Uterus (tissue), 4 donors: ENCODE data around the gene GABARAP. TPM values are rescaled to one million over a fixed set of nuclear protein-coding genes. Genes with fewer than 3 reads are reported as not detected.

Experiments
- DNase-seq, 2 donors: peaks; one replicate each; pipeline ENCODE4 v3.0.0-alpha.2; 2019 to 2020
- H3K27ac ChIP-seq, 2 donors: fragments of 200-600 bp; sonication (generic); 1 replicate in 1 of 2; 2 replicates in 1 of 2; pipeline ENCODE4 v1.5.1; 2016 to 2018
- H3K27me3 ChIP-seq, 2 donors: fragments of 200-600 bp; sonication (generic); one replicate each; pipeline ENCODE4 v1.5.1; 2018 to 2019; ENCODE audit warnings: control low read depth in 1 of 2
- H3K36me3 ChIP-seq, 2 donors: fragments of 200-600 bp; sonication (generic); one replicate each; pipeline ENCODE4 v1.5.1; 2019; ENCODE audit warnings: control low read depth in 1 of 2
- H3K4me1 ChIP-seq, 2 donors: fragments of 200-600 bp; sonication (generic); one replicate each; pipeline ENCODE4 v1.5.1; 2018 to 2019; ENCODE audit warnings: control low read depth in 1 of 2
- H3K4me3 ChIP-seq, 2 donors: fragments of 200-600 bp; sonication (generic); 1 replicate in 1 of 2; 2 replicates in 1 of 2; pipeline ENCODE4 v1.5.1; 2018 to 2019; ENCODE audit warnings: mild to moderate bottlenecking in 1 of 2
- H3K9me3 ChIP-seq, 2 donors: fragments of 200-600 bp; sonication (generic); one replicate each; pipeline ENCODE4 v1.5.1; 2019; ENCODE audit warnings: control low read depth in 1 of 2
- POLR2A ChIP-seq, 2 donors: fragments of 450-650 bp; IDR thresholded peaks; one replicate each; pipeline ENCODE4 v1.6.1; 2016; ENCODE audit warnings: antibody characterized with exemption in 2 of 2, mild to moderate bottlenecking in 1 of 2, moderate library complexity in 1 of 2
- intact Hi-C: fragments of 100-400 bp; cut with DNase I; formaldehyde crosslinking; loops from one replicate; pipeline ENCODE4 v1.15.1; 2023; ENCODE audit warnings: low total_unique reads
- total RNA-seq, 4 donors: library from RNA; depleted of rRNA in 3 of 4; stranded (reverse); fragments of >200 nt in 3 of 4; gene quantifications; one replicate each; pipeline versions ENCODE4 v1.1.0 to v1.2.4, GENCODE V29; 2014 to 2023
- TF ChIP-seq, protein P1 (sequence below), 4 experiments: fragments of 200-600 bp in 2 of 4; fragments of 450-650 bp in 2 of 4; sonication (generic) in 2 of 4; IDR thresholded peaks; one replicate each; pipeline ENCODE4 v1.5.1; 2016 to 2019; ENCODE audit warnings: antibody characterized with exemption in 4 of 4, mild to moderate bottlenecking in 2 of 4, moderate library complexity in 1 of 4
- donor health status: DM: yes; HTN: yes; CAD: no.

The GABARAP gene
- total RNA-seq, 4 donors from 2014 or later = 220 to 467 (median 366) TPM

DNA sequence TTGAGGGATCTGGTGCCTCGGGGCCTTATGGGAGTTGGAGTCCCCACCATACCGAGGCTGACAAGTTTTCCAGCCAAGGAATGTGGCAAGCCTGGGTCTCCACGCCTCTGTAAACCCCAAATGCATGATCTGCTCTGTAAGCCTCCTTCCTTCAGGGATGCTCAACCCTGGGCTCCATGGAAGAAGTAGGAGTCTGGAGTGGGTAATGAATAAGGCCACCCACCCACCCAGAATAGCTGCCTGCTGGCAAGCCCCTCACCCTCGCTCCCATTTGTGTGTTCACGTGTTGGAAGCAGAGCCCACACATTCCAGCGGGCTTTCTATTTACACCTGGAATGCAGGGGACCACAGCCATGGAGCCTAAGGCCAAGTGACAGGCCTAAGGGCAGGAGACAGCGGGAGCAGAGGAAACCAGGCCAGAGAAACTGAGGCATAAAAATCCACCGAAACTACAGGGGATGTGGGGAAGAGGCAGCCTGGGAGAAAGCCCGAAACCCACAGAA, 27.1 kb downstream of the GABARAP start:
- peak overlapping the region; percentile 39 to 71 for H3K4me3 ChIP-seq
- no peak for DNase-seq
- TF ChIP-seq, protein P1, sequence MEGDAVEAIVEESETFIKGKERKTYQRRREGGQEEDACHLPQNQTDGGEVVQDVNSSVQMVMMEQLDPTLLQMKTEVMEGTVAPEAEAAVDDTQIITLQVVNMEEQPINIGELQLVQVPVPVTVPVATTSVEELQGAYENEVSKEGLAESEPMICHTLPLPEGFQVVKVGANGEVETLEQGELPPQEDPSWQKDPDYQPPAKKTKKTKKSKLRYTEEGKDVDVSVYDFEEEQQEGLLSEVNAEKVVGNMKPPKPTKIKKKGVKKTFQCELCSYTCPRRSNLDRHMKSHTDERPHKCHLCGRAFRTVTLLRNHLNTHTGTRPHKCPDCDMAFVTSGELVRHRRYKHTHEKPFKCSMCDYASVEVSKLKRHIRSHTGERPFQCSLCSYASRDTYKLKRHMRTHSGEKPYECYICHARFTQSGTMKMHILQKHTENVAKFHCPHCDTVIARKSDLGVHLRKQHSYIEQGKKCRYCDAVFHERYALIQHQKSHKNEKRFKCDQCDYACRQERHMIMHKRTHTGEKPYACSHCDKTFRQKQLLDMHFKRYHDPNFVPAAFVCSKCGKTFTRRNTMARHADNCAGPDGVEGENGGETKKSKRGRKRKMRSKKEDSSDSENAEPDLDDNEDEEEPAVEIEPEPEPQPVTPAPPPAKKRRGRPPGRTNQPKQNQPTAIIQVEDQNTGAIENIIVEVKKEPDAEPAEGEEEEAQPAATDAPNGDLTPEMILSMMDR (IDR thresholded peaks at IDR 0.05) = no peak
- no peak for TF ChIP-seq POLR2A (IDR thresholded peaks at IDR 0.05)
- H3K27ac ChIP-seq = peak overlapping the region; percentile 92 to 97
- peaks cover 0 to 24% of the 10 kb centered on the region in 2 donors for H3K4me1 ChIP-seq
- no peaks in the 10 kb centered on the region for H3K36me3 ChIP-seq
- no peaks in the 10 kb centered on the region for H3K27me3 ChIP-seq
- intact Hi-C loops = no loop called here
- no peaks in the 10 kb centered on the region for H3K9me3 ChIP-seq

DNA sequence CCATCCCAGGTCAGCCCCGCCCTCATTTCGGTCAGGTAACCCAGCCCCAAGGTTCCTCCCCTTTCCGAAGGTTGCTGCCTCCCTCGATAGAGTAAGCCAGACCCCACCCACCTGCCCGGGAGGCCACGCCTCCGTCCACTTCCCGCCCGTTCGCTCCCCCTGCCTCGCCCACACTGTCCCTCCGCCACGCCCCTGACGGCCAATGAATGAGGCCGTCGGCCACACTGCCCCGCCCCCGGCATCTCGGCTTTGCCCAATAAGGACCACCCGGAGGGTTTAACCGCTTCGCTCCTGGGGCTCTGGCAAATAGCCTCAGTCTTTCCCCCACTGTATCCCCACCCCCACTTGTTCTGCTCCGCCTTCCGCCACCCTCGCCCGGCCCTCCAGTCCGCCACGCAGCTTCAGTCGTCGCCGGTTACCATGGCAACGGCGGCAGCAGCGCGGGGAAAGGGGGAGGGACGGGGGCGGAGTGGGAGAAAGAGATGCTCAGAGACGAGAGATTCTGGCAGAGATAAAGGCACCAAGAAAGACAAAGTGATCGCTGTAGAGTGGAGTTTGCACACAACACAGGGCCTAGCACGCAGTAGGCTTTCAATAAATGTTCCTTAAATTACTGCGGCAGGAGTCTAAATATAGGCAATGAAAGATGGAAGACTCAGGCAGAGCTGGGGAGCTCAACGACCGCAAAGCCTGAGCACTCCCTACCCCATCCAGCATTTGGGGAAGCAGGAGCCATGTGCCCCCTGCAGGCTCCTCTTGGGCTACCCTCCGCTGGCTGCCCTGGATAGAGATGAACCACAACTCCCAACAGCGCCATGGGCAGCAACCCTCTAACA, 27.7 kb downstream of the GABARAP start:
- peaks cover 0 to 24% of the 10 kb centered on the region in 2 donors for H3K4me1 ChIP-seq

DNA sequence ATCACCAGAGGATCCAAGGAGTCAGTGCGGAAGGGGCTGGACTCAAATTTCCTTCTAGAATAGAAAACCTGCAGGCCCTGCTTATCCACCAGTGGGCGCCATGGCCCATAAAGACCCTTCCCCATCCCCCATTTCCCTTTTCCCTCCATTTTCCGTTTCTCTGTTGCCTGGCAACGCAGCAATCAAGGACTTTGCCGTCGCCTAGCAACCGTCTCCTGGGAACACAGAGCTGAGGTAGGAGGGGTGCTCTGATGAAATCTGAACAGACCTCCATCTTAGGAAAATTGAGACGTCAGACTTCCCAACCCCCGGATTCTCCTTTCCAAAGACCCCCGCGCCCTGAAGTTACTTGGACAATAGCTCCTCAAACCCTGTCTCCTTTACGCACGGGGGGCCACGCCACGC, 28.4 kb downstream of the GABARAP start:
- Histone ChIP-seq H3K4me3 (peak overlapping the region; percentile 39 to 71), H3K4me1 (peaks cover 0 to 24% of the 10 kb centered on the region in 2 donors), H3K36me3 (no peaks in the 10 kb centered on the region), H3K9me3 (no peaks in the 10 kb centered on the region), H3K27me3 (no peaks in the 10 kb centered on the region), H3K27ac (peak overlapping the region; percentile 92 to 97)
- peak in 1 of 2 donors; percentile 87 for DNase-seq
- TF ChIP-seq, protein P1 (IDR thresholded peaks at IDR 0.05) = peak in 2 of 4 experiments; percentile 16 to 18
- no peak for TF ChIP-seq POLR2A (IDR thresholded peaks at IDR 0.05)
- intact Hi-C loops = no loop called here

More for the DNA sequence above, 27.7 kb downstream of the GABARAP start:
- peak overlapping the region; percentile 92 to 97 for H3K27ac ChIP-seq
- TF ChIP-seq, protein P1 (IDR thresholded peaks at IDR 0.05) = peak; percentile 42 to 66 (median 50)
- TF ChIP-seq POLR2A (IDR thresholded peaks at IDR 0.05) = peak in 1 of 2 donors; percentile 32
- peak overlapping the region; percentile 39 to 71 for H3K4me3 ChIP-seq
- H3K36me3 ChIP-seq = no peaks in the 10 kb centered on the region
- intact Hi-C loops = no loop called here
- DNase-seq = peak; percentile 99
- no peaks in the 10 kb centered on the region for H3K27me3 ChIP-seq
- H3K9me3 ChIP-seq = no peaks in the 10 kb centered on the region

DNA sequence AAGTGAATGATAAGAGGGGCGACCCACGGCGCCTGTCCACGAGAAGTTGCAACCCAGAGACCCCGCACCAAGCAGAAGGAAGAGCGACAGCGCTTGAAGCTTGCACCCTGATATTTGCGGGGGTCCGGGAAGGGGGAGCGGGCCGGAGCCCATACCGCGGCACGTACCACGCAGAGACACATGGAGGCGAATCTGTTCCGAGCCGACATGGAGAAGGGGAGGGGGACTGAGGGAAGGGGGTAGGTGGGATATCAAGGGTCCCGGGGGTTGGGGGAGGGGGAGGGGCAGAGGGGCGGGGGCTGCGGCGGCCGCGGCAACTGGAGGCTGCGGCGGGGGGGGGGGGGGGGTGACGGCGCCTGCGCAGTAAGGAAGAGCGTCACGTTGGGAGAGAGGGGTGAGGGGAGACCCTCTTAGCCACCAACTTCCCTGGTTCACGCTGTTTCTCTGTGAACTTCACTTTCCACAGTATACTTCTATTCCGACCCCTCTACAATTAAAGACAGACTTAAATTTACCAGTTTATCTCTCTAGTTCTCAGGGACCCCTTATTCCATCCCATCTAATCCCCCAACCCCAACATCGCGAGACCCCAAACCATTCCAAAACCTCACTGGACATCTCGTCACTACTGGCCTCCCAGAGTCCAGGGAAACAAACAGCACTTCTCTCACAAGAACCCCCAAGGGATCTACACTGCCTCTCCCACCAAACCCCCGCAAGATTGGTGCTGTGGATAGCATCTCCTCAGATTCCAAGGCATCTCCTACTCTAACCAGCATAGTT, 30.6 kb downstream of the GABARAP start:
- DNase-seq = no peak
- peaks cover 0 to 31% of the 10 kb centered on the region in 2 donors for H3K4me1 ChIP-seq
- no peaks in the 10 kb centered on the region for H3K27me3 ChIP-seq
- H3K9me3 ChIP-seq = no peaks in the 10 kb centered on the region
- intact Hi-C loops = no loop called here
- TF ChIP-seq, protein P1 (IDR thresholded peaks at IDR 0.05) = no peak
- no peak for TF ChIP-seq POLR2A (IDR thresholded peaks at IDR 0.05)
- no peaks in the 10 kb centered on the region for H3K36me3 ChIP-seq
- peak overlapping the region in 1 of 2 donors; percentile 8 for H3K4me3 ChIP-seq
- peak overlapping the region in 1 of 2 donors; percentile 25 for H3K27ac ChIP-seq
